SU-DHL-6 (cell line): ENCODE measurements around the gene PBXIP1.

Experiments
- H2AFZ ChIP-seq: fragments of 200-600 bp; sonication (generic); 2 replicates; pipeline ENCODE4 v1.6.1; 2014; ENCODE audit warnings: low read depth, mild to moderate bottlenecking, moderate library complexity, mixed read lengths, antibody characterized with exemption, low read length; ENCODE audit not compliant: severe bottlenecking
- H3F3A ChIP-seq: fragments of 200-600 bp; shearing (Covaris generic); 2 replicates; pipeline ENCODE4 v1.6.0; 2016; ENCODE audit warnings: antibody characterized with exemption, mild to moderate bottlenecking; ENCODE audit not compliant: insufficient read depth
- H3K27ac ChIP-seq: fragments of 200-600 bp; sonication (generic); 2 replicates; pipeline ENCODE4 v1.5.1; 2016; ENCODE audit warnings: low read depth, mild to moderate bottlenecking, low read length, moderate library complexity, mixed read lengths
- H3K27me3 ChIP-seq: fragments of 200-600 bp; sonication (generic), shearing (Covaris generic); 2 replicates; pipeline ENCODE4 v1.6.0; 2014; ENCODE audit warnings: mild to moderate bottlenecking, low read length
- H3K36me3 ChIP-seq: fragments of 200-600 bp; sonication (generic); 2 replicates; pipeline ENCODE4 v1.6.1; 2014; ENCODE audit warnings: mild to moderate bottlenecking, low read length, mixed read lengths
- H3K4me2 ChIP-seq: fragments of 300-600, 200-600 bp; shearing (Covaris generic), sonication (generic); 2 replicates; pipeline ENCODE4 v1.6.0; 2014; ENCODE audit warnings: low read length, low read depth, mild to moderate bottlenecking; ENCODE audit not compliant: poor library complexity, severe bottlenecking
- H3K4me3 ChIP-seq: fragments of 200-600 bp; sonication (generic); 2 replicates; pipeline ENCODE4 v1.5.1; 2014; ENCODE audit warnings: antibody characterized with exemption, low read length, mild to moderate bottlenecking, mixed read lengths; ENCODE audit not compliant: insufficient read depth, poor library complexity, severe bottlenecking
- H3K79me2 ChIP-seq: fragments of 200-600 bp; sonication (generic); 2 replicates; pipeline ENCODE4 v1.6.1; 2014; ENCODE audit warnings: mild to moderate bottlenecking, low read length, moderate library complexity; ENCODE audit not compliant: insufficient read depth
- H3K9ac ChIP-seq: fragments of 200-600 bp; sonication (generic); 2 replicates; pipeline ENCODE4 v1.7.0; 2014; ENCODE audit warnings: mild to moderate bottlenecking, low read length
- H3K9me2 ChIP-seq: fragments of 200-600 bp; sonication (generic); replicated peaks from 2 replicates; pipeline ENCODE4 v1.6.1; 2014; ENCODE audit warnings: low read length; ENCODE audit not compliant: insufficient read depth
- H3K9me3 ChIP-seq: fragments of 200-600 bp; sonication (generic); 2 replicates; pipeline ENCODE4 v1.6.1; 2014; ENCODE audit warnings: low read length, mixed read lengths; ENCODE audit not compliant: insufficient read depth
- H4K20me1 ChIP-seq: fragments of 200-600 bp; sonication (generic); 2 replicates; pipeline ENCODE4 v1.6.1; 2014; ENCODE audit warnings: low read depth, mild to moderate bottlenecking, antibody characterized with exemption, low read length, moderate library complexity, mixed read lengths
- CTCF ChIP-seq: fragments of 200-600 bp; sonication (generic); IDR thresholded peaks from one replicate; pipeline ENCODE4 v1.5.1; 2017; ENCODE audit warnings: antibody characterized with exemption, mild to moderate bottlenecking, low read length, moderate library complexity; ENCODE audit not compliant: insufficient read depth, poor library complexity, severe bottlenecking
- EZH2phosphoT487 ChIP-seq: fragments of 200-600 bp; sonication (generic), shearing (Covaris generic); conservative IDR thresholded peaks from 2 replicates; pipeline ENCODE4 v1.6.1; 2018; ENCODE audit warnings: mild to moderate bottlenecking, antibody characterized with exemption, low read length, moderate library complexity, mixed read lengths

The PBXIP1 gene

GRCh38 chr1:154962795-154963330, 7.0 kb upstream of the PBXIP1 start:
- peaks cover 12% of the 10 kb centered on the region for H3K79me2 ChIP-seq
- peak overlapping the region; percentile 72 for H3K4me2 ChIP-seq
- no peaks in the 10 kb centered on the region for H3K9me3 ChIP-seq
- H2AFZ ChIP-seq, result no peak overlapping the region
- H3K4me3 ChIP-seq, result peak overlapping the region; percentile 82
- peaks cover 27% of the 10 kb centered on the region for H3F3A ChIP-seq
- no peaks in the 10 kb centered on the region for H3K27me3 ChIP-seq
- H4K20me1 ChIP-seq, result no peaks in the 10 kb centered on the region
- TF ChIP-seq EZH2phosphoT487 (no peak), CTCF (no peak)
- peak overlapping the region; percentile 96 for H3K9ac ChIP-seq
- peak overlapping the region; percentile 91 for H3K27ac ChIP-seq
- H3K9me2 ChIP-seq, result no peaks in the 10 kb centered on the region
- H3K36me3 ChIP-seq, result peaks cover 3% of the 10 kb centered on the region; the same call in 1 of the 2 replicates

GRCh38 chr1:154962156-154962749, 6.4 kb upstream of the PBXIP1 start:
- Histone ChIP-seq H3K79me2 (peaks cover 12% of the 10 kb centered on the region), H3K9me3 (no peaks in the 10 kb centered on the region), H3K27ac (peak overlapping the region; percentile 91), H3K4me3 (peak overlapping the region; percentile 82), H3K36me3 (peaks cover 3% of the 10 kb centered on the region; the same call in 1 of the 2 replicates), H3K4me2 (peak overlapping the region; percentile 72), H4K20me1 (no peaks in the 10 kb centered on the region), H3F3A (peaks cover 33% of the 10 kb centered on the region), H3K9ac (peak overlapping the region; percentile 96), H2AFZ (peak overlapping the region; percentile 44), H3K9me2 (no peaks in the 10 kb centered on the region), H3K27me3 (no peaks in the 10 kb centered on the region)
- TF ChIP-seq EZH2phosphoT487, result no peak
- TF ChIP-seq CTCF, result no peak

GRCh38 chr1:154961207-154962155, 5.6 kb upstream of the PBXIP1 start, which contains the start of gene PYGO2:
Gene PYGO2, minus strand, starts transcription at chr1:154961782. Its CDS starts 206 bp downstream, at chr1:154961576.
- H2AFZ ChIP-seq, result peak within 1 kb of the TSS; percentile 72
- no peaks in the 10 kb centered on the region for H3K9me2 ChIP-seq
- H3K9ac ChIP-seq, result peak within 1 kb of the TSS; percentile 96
- H3K36me3 ChIP-seq, result peaks cover 3% of the 10 kb centered on the region; the same call in 1 of the 2 replicates
- no peaks in the 10 kb centered on the region for H3K9me3 ChIP-seq
- H3K27me3 ChIP-seq, result no peaks in the 10 kb centered on the region
- peaks cover 33% of the 10 kb centered on the region for H3F3A ChIP-seq
- H3K4me2 ChIP-seq, result peak within 1 kb of the TSS; percentile 72
- peak within 1 kb of the TSS; percentile 82 for H3K4me3 ChIP-seq
- H3K27ac ChIP-seq, result peak within 1 kb of the TSS; percentile 91
- TF ChIP-seq EZH2phosphoT487 (no peak), CTCF (peak; percentile 54)
- H4K20me1 ChIP-seq, result no peaks in the 10 kb centered on the region
- peaks cover 12% of the 10 kb centered on the region for H3K79me2 ChIP-seq
